Nephron (organoid): Measurements from ENCODE around the gene PLAC8L1.

Experiments used
- H3K27ac Mint-ChIP-seq, 3 experiments: 2 replicates each; pipeline ENCODE4 v1.8.0; 2020; ENCODE audit warnings: mixed read lengths in 3 of 3, mild to moderate bottlenecking in 2 of 3, moderate library complexity in 1 of 3
- H3K27me3 Mint-ChIP-seq: 2 replicates; pipeline ENCODE4 v1.8.0; 2021; ENCODE audit warnings: low read depth, mild to moderate bottlenecking, moderate library complexity, mixed read lengths
- H3K36me3 Mint-ChIP-seq: 2 replicates; pipeline ENCODE4 v1.8.0; 2020; ENCODE audit warnings: low read depth, mixed read lengths
- H3K4me1 Mint-ChIP-seq: 2 replicates; pipeline ENCODE4 v1.8.0; 2020; ENCODE audit warnings: mixed read lengths
- H3K4me3 Mint-ChIP-seq, 3 experiments: 2 replicates each; pipeline ENCODE4 v1.8.0; 2020; ENCODE audit warnings: mild to moderate bottlenecking in 3 of 3, mixed read lengths in 3 of 3, moderate library complexity in 2 of 3
- H3K9me3 Mint-ChIP-seq: 2 replicates; pipeline ENCODE4 v1.8.0; 2020; ENCODE audit warnings: mixed read lengths
- CTCF ChIP-seq, 3 experiments: fragments of 200-600 bp; sonication (generic); IDR thresholded peaks; one replicate each; pipeline ENCODE4 v1.5.0; 2021; ENCODE audit warnings: antibody characterized with exemption in 3 of 3; ENCODE audit not compliant: unreplicated experiment in 3 of 3

The PLAC8L1 gene

GRCh38 chr5:146040527-146040926 is 64.8 kb downstream of the PLAC8L1 start:
- no peak for TF ChIP-seq CTCF (IDR thresholded peaks at IDR 0.05; ENCODE audit: unreplicated experiment in 3 of 3)
- no peaks in the 10 kb centered on the region for H3K36me3 Mint-ChIP-seq
- peaks cover 3% of the 10 kb centered on the region for H3K27me3 Mint-ChIP-seq
- H3K27ac Mint-ChIP-seq: peak overlapping the region; percentile 13 to 71 (median 70)
- H3K4me3 Mint-ChIP-seq: no peak overlapping the region
- no peaks in the 10 kb centered on the region for H3K9me3 Mint-ChIP-seq
- H3K4me1 Mint-ChIP-seq: no peaks in the 10 kb centered on the region

DNA sequence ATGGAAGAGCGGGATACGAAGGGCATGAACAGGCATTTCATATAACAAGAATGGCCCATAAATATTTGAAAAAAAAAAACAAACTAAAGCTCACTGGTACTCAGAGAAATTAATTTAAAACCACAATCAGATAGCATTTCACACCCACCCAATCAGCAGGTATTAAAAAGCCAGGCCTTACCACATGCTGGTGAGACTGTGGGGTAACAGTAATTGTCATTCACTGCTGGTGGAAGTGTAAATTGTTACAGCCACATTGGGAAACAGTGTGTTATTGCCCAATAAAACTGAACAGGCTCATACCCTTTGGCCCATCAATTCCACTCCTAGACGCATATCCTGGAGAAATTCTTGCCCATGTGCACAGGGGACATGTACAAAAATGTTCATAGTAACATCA is 66.0 kb downstream of the PLAC8L1 start:
- Mint-ChIP-seq H3K4me3 (no peak overlapping the region), H3K27me3 (peaks cover under 1% of the 10 kb centered on the region), H3K27ac (peak overlapping the region in 1 of 3 experiments; percentile 30), H3K9me3 (no peaks in the 10 kb centered on the region), H3K4me1 (no peaks in the 10 kb centered on the region), H3K36me3 (no peaks in the 10 kb centered on the region)
- TF ChIP-seq CTCF (IDR thresholded peaks at IDR 0.05; ENCODE audit: unreplicated experiment in 3 of 3): no peak

- no peaks in the 10 kb centered on the region for H3K27me3 Mint-ChIP-seq
- no peaks in the 10 kb centered on the region for H3K9me3 Mint-ChIP-seq
- H3K4me3 Mint-ChIP-seq: no peak overlapping the region
- H3K4me1 Mint-ChIP-seq: no peaks in the 10 kb centered on the region
- H3K27ac Mint-ChIP-seq: no peak overlapping the region
- no peak for TF ChIP-seq CTCF (IDR thresholded peaks at IDR 0.05; ENCODE audit: unreplicated experiment in 3 of 3)
- H3K36me3 Mint-ChIP-seq: no peaks in the 10 kb centered on the region
These were observed 70.8 kb downstream of the PLAC8L1 start for GRCh38 chr5:146034605-146035004.
